Astrocyte of the spinal cord (primary cell): ENCODE results near the gene ZP1.

ENCODE experiments used
- DNase-seq: peaks from one replicate; pipeline ENCODE4 v3.0.0; 2011; ENCODE audit warnings: low read depth, low spot score
- H3K4me3 ChIP-seq: 2 replicates; pipeline ENCODE4 v1.5.1; 2011; ENCODE audit warnings: low read depth, mild to moderate bottlenecking, low read length, moderate library complexity
- CTCF ChIP-seq: IDR thresholded peaks from 2 replicates; pipeline ENCODE4 v1.5.1; 2012; ENCODE audit warnings: low read depth, mild to moderate bottlenecking, low read length, inconsistent platforms
- in situ Hi-C: cut with HindIII; loops from 2 replicates; pipeline ENCODE4 v1.10.0; 2017; ENCODE audit warnings: low sequenced_read_pairs

Gene ZP1

DNA sequence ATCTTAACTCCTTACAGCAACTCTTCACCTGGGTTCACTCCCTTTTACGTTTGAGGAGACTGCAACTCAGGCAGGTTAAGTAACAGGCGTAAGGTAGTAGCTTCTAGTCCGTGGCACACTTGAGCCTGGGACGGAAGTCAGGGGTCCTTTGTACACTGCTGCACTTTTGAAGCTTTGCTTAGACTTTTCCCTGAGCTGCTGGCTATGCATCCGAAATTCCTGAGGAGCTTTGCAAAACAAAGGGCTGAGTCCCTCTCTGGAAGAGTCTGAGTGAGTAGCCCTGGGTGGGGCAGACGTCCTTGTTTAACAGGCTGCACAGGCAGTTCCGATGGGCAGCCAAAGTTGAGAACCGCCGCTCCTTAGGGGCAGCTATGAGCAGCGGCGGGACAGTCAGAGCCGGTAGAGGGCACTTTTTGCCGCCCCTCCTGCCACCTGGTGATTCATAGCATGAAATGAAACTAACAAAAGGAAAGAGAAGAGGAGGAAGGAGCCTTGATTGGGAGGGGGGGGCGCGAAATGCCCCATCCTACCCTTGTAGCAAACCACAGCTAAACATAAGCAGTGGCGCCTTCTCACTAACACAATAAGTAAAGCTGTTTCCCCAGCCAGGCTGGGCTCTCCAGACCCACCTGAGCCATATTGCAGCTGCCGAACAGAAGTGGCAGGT lies 48.0 kb downstream of the ZP1 start:
- peak overlapping the region; percentile 75 for H3K4me3 ChIP-seq
- DNase-seq, result peak; percentile 56
- in situ Hi-C loops, result no loop called here
- peak; percentile 42 for TF ChIP-seq CTCF

GRCh38 chr11:60916669-60917206 lies 49.4 kb downstream of the ZP1 start:
- no peak for TF ChIP-seq CTCF
- no peak for DNase-seq
- no peak overlapping the region for H3K4me3 ChIP-seq
- in situ Hi-C loops, result no loop called here

- no peak for DNase-seq
- in situ Hi-C loops, result no loop called here
- TF ChIP-seq CTCF, result no peak
Observed at GRCh38 chr11:60917267-60917666, 49.9 kb downstream of the ZP1 start.

GRCh38 chr11:60918251-60918938 lies 51.1 kb downstream of the ZP1 start:
- in situ Hi-C loops, result no loop called here
- no peak for DNase-seq
- no peak overlapping the region for H3K4me3 ChIP-seq
- TF ChIP-seq CTCF, result no peak

More at GRCh38 chr11:60917267-60917666, 49.9 kb downstream of the ZP1 start:
- H3K4me3 ChIP-seq, result no peak overlapping the region

GRCh38 chr11:60918939-60919265 lies 51.6 kb downstream of the ZP1 start:
- DNase-seq, result peak; percentile 65
- H3K4me3 ChIP-seq, result no peak overlapping the region
- TF ChIP-seq CTCF, result no peak
- in situ Hi-C loops, result no loop called here

DNA sequence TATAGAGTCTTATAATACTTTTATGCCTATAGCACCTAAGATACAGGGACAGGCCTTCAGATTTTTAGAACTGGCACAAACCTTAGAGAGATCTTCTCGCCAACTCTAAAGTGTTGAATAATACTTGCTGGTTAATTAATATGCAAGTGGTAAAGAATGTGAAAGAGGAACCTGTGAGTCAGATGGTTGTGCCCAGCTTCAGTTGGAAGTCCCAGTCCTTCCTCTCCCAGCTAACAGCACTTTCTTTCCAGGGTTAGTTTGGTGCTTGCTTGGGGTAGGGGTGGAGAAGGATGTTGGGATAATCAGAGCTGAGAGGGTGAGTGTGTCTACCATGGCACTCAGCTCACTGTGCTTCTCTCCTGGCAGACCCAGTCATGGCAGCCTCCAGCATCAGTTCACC lies 52.0 kb downstream of the ZP1 start:
- in situ Hi-C loops, result no loop called here
- TF ChIP-seq CTCF, result no peak
- no peak for DNase-seq
- no peak overlapping the region for H3K4me3 ChIP-seq
